ENCODE results near the gene MGAT4D. TPM values are rescaled to one million over a fixed set of nuclear protein-coding genes. Genes with fewer than 3 reads are reported as not detected.

Gene MGAT4D
- total RNA-seq, 1 experiment from 2014 or later, result not detected

DNA sequence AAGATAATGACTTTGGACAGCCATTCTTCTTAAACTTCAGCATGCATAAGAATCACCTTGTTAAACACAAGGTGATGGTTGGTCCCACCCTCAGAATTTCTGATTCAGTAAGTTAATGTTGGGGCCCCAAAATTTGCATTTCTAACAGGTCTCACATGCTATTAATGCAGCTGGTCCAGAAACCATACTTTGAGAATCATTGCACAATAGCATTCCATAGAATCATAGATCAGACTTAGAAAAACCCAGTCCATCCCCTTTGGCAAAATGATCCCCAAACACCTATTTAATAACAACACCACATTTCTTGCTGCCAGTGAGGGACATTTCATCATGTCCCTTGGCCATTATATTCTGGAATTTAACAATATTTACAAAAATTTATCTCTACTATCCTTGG, 6.2 kb upstream of the MGAT4D start:
- POLR2A ChIA-PET, result no interaction called here
- CTCF ChIA-PET, result interaction anchor here (0.8 kb wide), 1 partner anchor 952 kb away, joined by 3 read pairs; no protein-coding TSS in a partner anchor
- Mint-ChIP-seq H3K27ac (ENCODE audit: low read depth, unreplicated experiment) (no peak overlapping the region), H3K27me3 (ENCODE audit: insufficient read depth, unreplicated experiment) (peaks cover 11% of the 10 kb centered on the region), H3K4me3 (ENCODE audit: unreplicated experiment) (no peak overlapping the region), H3K9me3 (ENCODE audit: unreplicated experiment) (no peaks in the 10 kb centered on the region), H3K36me3 (ENCODE audit: insufficient read depth, unreplicated experiment) (no peaks in the 10 kb centered on the region), H3K4me1 (ENCODE audit: insufficient read depth, unreplicated experiment) (no peaks in the 10 kb centered on the region)
- TF ChIP-seq CTCF (IDR thresholded peaks at IDR 0.05; ENCODE audit: unreplicated experiment), result no peak
- BruUV-seq (replicated peaks), result no TSS peak
- DNase-seq (ENCODE audit: unreplicated experiment), result no peak
- intact Hi-C loops (cut with micrococcal nuclease), result no loop called here

- no peak overlapping the region for H3K4me3 Mint-ChIP-seq (ENCODE audit: unreplicated experiment)
- BruUV-seq (replicated peaks), result no TSS peak
- DNase-seq (ENCODE audit: unreplicated experiment), result no peak
- no peaks in the 10 kb centered on the region for H3K4me1 Mint-ChIP-seq (ENCODE audit: insufficient read depth, unreplicated experiment)
- POLR2A ChIA-PET, result no interaction called here
- CTCF ChIA-PET, result no interaction called here
- intact Hi-C loops (cut with micrococcal nuclease), result no loop called here
- TF ChIP-seq CTCF (IDR thresholded peaks at IDR 0.05; ENCODE audit: unreplicated experiment), result no peak
- peaks cover 11% of the 10 kb centered on the region for H3K27me3 Mint-ChIP-seq (ENCODE audit: insufficient read depth, unreplicated experiment)
- H3K9me3 Mint-ChIP-seq (ENCODE audit: unreplicated experiment), result no peaks in the 10 kb centered on the region
- H3K36me3 Mint-ChIP-seq (ENCODE audit: insufficient read depth, unreplicated experiment), result no peaks in the 10 kb centered on the region
- H3K27ac Mint-ChIP-seq (ENCODE audit: low read depth, unreplicated experiment), result no peak overlapping the region
Observed at GRCh38 chr4:140499391-140499790, 1.3 kb upstream of the MGAT4D start.

DNA sequence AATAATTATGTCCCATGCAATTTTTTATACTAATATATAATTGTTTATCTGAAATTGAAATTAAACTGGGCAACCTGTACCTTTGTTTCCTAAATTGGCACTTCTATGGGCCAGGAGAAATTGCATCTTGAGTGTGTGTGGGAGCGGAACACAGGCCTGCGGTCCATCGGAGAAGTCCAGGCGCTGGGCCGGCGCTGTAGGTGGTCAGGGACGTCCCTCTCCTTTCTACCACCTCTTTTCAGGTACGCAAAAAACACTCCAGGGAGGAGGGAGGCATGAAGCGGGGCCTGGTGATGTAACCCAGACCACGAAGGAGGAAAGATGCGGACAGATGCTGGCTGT, 717 bp downstream of the MGAT4D start:
- Mint-ChIP-seq H3K27me3 (ENCODE audit: insufficient read depth, unreplicated experiment) (peaks cover 11% of the 10 kb centered on the region), H3K4me3 (ENCODE audit: unreplicated experiment) (no peak overlapping the region), H3K36me3 (ENCODE audit: insufficient read depth, unreplicated experiment) (no peaks in the 10 kb centered on the region), H3K27ac (ENCODE audit: low read depth, unreplicated experiment) (no peak overlapping the region), H3K4me1 (ENCODE audit: insufficient read depth, unreplicated experiment) (no peaks in the 10 kb centered on the region), H3K9me3 (ENCODE audit: unreplicated experiment) (no peaks in the 10 kb centered on the region)
- POLR2A ChIA-PET, result no interaction called here
- BruUV-seq (replicated peaks), result no TSS peak
- intact Hi-C loops (cut with micrococcal nuclease), result no loop called here
- DNase-seq (ENCODE audit: unreplicated experiment), result no peak
- TF ChIP-seq CTCF (IDR thresholded peaks at IDR 0.05; ENCODE audit: unreplicated experiment), result no peak
- CTCF ChIA-PET, result no interaction called here

DNA sequence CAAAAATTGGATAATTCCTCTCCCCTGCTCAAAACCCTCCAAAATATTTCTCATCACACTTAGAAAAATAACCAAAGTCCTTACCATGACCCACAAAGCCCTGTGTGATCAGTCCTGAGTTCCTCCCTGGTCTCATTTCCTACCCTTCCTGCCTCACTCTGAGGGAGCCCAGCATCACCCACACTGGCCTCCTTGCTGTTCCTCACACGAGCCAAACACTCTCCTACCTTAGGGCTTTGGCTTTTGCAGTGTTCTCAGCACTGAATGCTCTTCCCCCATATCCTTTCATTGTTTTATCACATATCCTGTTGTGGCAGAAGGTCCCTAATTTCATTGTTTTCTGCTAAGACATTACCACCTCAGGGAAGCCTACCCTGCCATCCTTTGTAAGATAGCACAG, 12.2 kb downstream of the MGAT4D start:
- DNase-seq (ENCODE audit: unreplicated experiment), result no peak
- Mint-ChIP-seq H3K4me1 (ENCODE audit: insufficient read depth, unreplicated experiment) (no peaks in the 10 kb centered on the region), H3K27ac (ENCODE audit: low read depth, unreplicated experiment) (no peak overlapping the region), H3K4me3 (ENCODE audit: unreplicated experiment) (no peak overlapping the region), H3K9me3 (ENCODE audit: unreplicated experiment) (peaks cover 15% of the 10 kb centered on the region), H3K27me3 (ENCODE audit: insufficient read depth, unreplicated experiment) (no peaks in the 10 kb centered on the region), H3K36me3 (ENCODE audit: insufficient read depth, unreplicated experiment) (no peaks in the 10 kb centered on the region)
- CTCF ChIA-PET, result no interaction called here
- intact Hi-C loops (cut with micrococcal nuclease), result no loop called here
- no peak for TF ChIP-seq CTCF (IDR thresholded peaks at IDR 0.05; ENCODE audit: unreplicated experiment)
- no TSS peak for BruUV-seq (replicated peaks)
- POLR2A ChIA-PET, result no interaction called here
